Upper lobe of left lung (tissue), 6 donors: ENCODE results near the gene ASIC2. TPM values are rescaled to one million over a fixed set of nuclear protein-coding genes. Genes with fewer than 3 reads are reported as not detected.
"Not testable (repeated sequence)": the region's sequence is repeated elsewhere in the genome, so short reads cannot be mapped to it uniquely, and the experiment has no call there.

Experiments
- ATAC-seq, 2 donors: fragments of 200-7000 bp; cut with Tn5 transposase; one replicate each; pipeline ENCODE4 v1.9.1; 2022; ENCODE audit warnings: mild to moderate bottlenecking in 2 of 2, moderate library complexity in 2 of 2; ENCODE audit not compliant: low FRiP score in 2 of 2
- DNase-seq, 2 donors: peaks; one replicate each; pipeline ENCODE4 v3.0.0-alpha.2; 2019 to 2020
- H3K27ac ChIP-seq, 4 donors: fragments of 200-600 bp; sonication (generic); one replicate each; pipeline ENCODE4 v1.5.1; 2016 to 2019
- H3K27me3 ChIP-seq, 4 donors: fragments of 200-600 bp; sonication (generic); one replicate each; pipeline ENCODE4 v1.5.1; 2017 to 2019
- H3K36me3 ChIP-seq, 4 donors: fragments of 200-600 bp; sonication (generic); one replicate each; pipeline ENCODE4 v1.5.1; 2016 to 2019
- H3K4me1 ChIP-seq, 4 donors: fragments of 200-600 bp; sonication (generic); one replicate each; pipeline ENCODE4 v1.5.1; 2018 to 2019
- H3K4me3 ChIP-seq, 4 donors: fragments of 200-600 bp; sonication (generic); one replicate each; pipeline ENCODE4 v1.5.1; 2017 to 2019; ENCODE audit warnings: mild to moderate bottlenecking in 2 of 4, moderate library complexity in 1 of 4
- H3K9me3 ChIP-seq, 4 donors: fragments of 200-600 bp; sonication (generic); one replicate each; pipeline ENCODE4 v1.5.1; 2018 to 2019
- CTCF ChIP-seq, 6 experiments: fragments of 450-650 bp in 4 of 6; fragments of 200-600 bp in 2 of 6; sonication (generic) in 2 of 6; IDR thresholded peaks; one replicate each; pipeline ENCODE4 v1.5.1; 2016 to 2019; ENCODE audit warnings: antibody characterized with exemption in 6 of 6
- EP300 ChIP-seq, 4 donors: sonication (generic); formaldehyde crosslinking; IDR thresholded peaks; one replicate each; pipeline ENCODE4 v1.5.1; 2017; ENCODE audit warnings: antibody characterized with exemption in 4 of 4, control low read depth in 2 of 4
- POLR2A ChIP-seq, 4 donors: fragments of 450-650 bp; IDR thresholded peaks; one replicate each; pipeline ENCODE4 v1.5.1; 2016 to 2017; ENCODE audit warnings: antibody characterized with exemption in 4 of 4, mild to moderate bottlenecking in 2 of 4
- POLR2AphosphoS5 ChIP-seq, 2 donors: sonication (generic); formaldehyde crosslinking; IDR thresholded peaks; one replicate each; pipeline ENCODE4 v1.5.1; 2017; ENCODE audit warnings: antibody characterized with exemption in 2 of 2
- WGBS, 2 donors: methylation state at CpG; one replicate each; pipeline ENCODE4 v1.1.5; 2017 to 2018; 5-methylcytosine and 5-hydroxymethylcytosine counted together
- total RNA-seq, 6 donors: library from RNA; depleted of rRNA in 4 of 6; stranded (reverse); fragments of >200 nt in 4 of 6; gene quantifications; one replicate each; pipeline versions ENCODE4 v1.1.0 to v1.2.1, GENCODE V29; 2016 to 2021
- donor health status: DM: no; HTN: no; CAD: no; lungs with moderate emphysema.
- donor health status: DM: no; HTN: yes; CAD: no; lungs with severe emphysema.

Gene ASIC2
- total RNA-seq, 6 donors from 2014 or later = 0.17 TPM; not detected in 5

- WGBS, 2 donors = 72 to 83% methylated on average over 3 of the region's 3 CpGs
These were observed 304.5 kb downstream of the ASIC2 start for GRCh38 chr17:32988481-32989101.

DNA sequence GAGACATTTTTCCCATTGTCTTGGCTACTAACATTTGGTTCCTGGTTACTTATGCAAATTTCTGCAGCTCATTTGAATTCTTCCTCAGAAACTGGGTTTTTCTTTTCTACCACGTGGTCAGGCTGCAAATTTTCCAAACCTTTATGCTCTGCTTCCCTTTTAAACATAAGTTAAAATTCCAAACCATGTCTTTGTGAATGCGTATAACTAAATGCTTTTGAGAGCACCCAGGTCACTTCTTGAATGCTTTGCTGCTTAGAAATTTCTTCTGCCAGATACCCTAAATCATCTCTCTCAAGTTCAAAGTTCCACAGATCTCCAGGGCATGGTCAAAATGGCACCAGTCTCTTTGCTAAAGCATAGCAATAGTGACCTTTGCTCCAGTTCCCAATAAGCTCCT lies 305.2 kb downstream of the ASIC2 start:
- not testable (repeated sequence) for H3K4me1 ChIP-seq, H3K4me3 ChIP-seq, H3K36me3 ChIP-seq, H3K27me3 ChIP-seq, H3K27ac ChIP-seq, DNase-seq, ATAC-seq
- 66 to 67% methylated on average over 2 of the region's 2 CpGs for WGBS, 2 donors
- H3K9me3 ChIP-seq = peaks cover 0 to 11% (median 2%) of the 10 kb centered on the region in 4 donors

More at GRCh38 chr17:32988481-32989101, 304.5 kb downstream of the ASIC2 start:
- H3K4me1 ChIP-seq = no peaks in the 10 kb centered on the region
- H3K27me3 ChIP-seq = no peaks in the 10 kb centered on the region
- no peak for DNase-seq
- no peaks in the 10 kb centered on the region for H3K36me3 ChIP-seq
- no peak for TF ChIP-seq EP300 (IDR thresholded peaks at IDR 0.05)
- no peak for TF ChIP-seq CTCF (IDR thresholded peaks at IDR 0.05)
- TF ChIP-seq POLR2AphosphoS5 (IDR thresholded peaks at IDR 0.05) = no peak
- TF ChIP-seq POLR2A (IDR thresholded peaks at IDR 0.05) = no peak
- no peak overlapping the region for H3K4me3 ChIP-seq
- peaks cover 0 to 11% (median 2%) of the 10 kb centered on the region in 4 donors for H3K9me3 ChIP-seq
- ATAC-seq = no peak
- no peak overlapping the region for H3K27ac ChIP-seq

DNA sequence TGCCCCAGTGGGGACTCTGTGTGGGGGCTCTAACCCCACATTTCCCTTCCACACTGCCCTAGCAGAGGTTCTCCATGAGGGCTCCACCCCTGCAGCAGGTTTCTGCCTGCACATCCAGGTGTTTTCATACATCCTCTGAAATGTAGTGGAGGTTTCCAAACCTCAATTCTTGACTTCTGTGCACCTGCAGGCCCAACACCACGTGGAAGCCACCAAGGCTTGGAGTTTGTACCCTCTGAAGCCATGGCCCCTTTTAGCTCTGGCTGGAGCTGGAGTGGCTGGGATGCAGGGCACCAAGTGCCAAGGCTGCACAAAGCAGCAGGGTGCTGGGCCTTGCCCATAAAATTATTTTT lies 305.7 kb downstream of the ASIC2 start:
- H3K27ac ChIP-seq, H3K4me1 ChIP-seq, H3K4me3 ChIP-seq, H3K36me3 ChIP-seq, ATAC-seq, H3K27me3 ChIP-seq, DNase-seq: not testable (repeated sequence)
- 29 to 38% methylated on average over 1 of the region's 1 CpG for WGBS, 2 donors
- H3K9me3 ChIP-seq = peaks cover 0 to 11% (median 2%) of the 10 kb centered on the region in 4 donors

DNA sequence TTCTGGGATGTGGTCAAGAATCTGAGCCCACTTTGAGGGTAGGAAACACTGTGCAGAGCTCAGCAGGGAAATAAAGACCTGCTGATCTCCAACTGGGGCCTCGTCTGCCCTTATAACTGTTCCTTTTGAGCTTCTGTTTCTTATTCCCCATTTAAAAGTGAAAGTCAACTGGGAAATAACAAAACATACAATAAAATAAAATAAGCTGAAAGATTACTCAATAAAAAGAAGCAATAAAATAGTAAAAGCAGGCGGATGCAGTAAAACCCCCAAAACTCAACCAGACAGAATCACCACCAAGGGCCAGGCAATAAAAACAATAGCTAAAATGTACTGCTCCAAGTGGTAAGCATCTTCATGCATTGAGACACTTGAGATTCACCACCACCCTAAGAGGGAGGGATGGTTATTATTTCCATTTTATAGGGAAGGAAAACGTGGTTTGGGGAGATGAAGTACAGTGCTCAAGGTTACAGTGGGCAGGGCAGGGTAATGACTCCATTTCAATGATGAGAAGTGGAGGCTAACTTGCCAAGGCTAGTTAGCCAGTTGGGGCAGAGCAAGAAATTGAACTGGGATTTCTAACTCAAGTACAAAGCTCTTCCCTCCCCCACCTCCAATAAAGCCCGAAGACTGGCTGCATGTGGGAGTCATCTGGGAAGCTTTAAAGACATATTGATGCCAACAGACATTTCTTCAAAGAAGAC lies 307.9 kb downstream of the ASIC2 start:
- Histone ChIP-seq H3K9me3 (peaks cover 0 to 17% (median 5%) of the 10 kb centered on the region in 4 donors), H3K4me1 (no peaks in the 10 kb centered on the region), H3K27ac (no peak overlapping the region), H3K4me3 (no peak overlapping the region), H3K36me3 (no peaks in the 10 kb centered on the region), H3K27me3 (no peaks in the 10 kb centered on the region)
- WGBS, 2 donors = 78 to 80% methylated on average over 4 of the region's 4 CpGs
- TF ChIP-seq POLR2AphosphoS5 (IDR thresholded peaks at IDR 0.05) (no peak), POLR2A (IDR thresholded peaks at IDR 0.05) (no peak), EP300 (IDR thresholded peaks at IDR 0.05) (no peak), CTCF (IDR thresholded peaks at IDR 0.05) (no peak)
- ATAC-seq = no peak
- DNase-seq = no peak

DNA sequence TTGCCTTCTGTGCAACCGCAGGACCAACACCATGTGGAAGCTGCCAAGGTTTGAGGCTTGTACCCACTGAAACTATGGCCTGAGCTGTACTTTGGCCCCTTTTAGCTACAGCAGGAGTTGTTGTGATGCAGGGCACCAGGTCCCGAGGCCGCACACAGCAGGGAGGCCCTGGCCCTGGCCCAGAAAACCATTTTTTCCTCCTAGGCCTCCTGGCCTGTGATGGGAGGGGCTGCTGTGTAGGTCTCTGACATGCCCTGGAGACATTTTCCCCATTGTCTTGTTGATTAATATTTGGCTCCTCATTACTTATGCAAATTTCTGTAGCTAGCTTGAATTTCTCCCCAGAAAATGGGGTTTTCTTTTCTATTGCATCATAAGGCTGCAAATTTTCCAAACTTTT lies 311.5 kb downstream of the ASIC2 start:
- ATAC-seq, H3K9me3 ChIP-seq, DNase-seq, H3K4me3 ChIP-seq, H3K27ac ChIP-seq, H3K36me3 ChIP-seq, H3K27me3 ChIP-seq, H3K4me1 ChIP-seq: not testable (repeated sequence)
- WGBS, 2 donors = 70 to 100% methylated on average over 2 to 3 of the region's 3 CpGs

- H3K9me3 ChIP-seq = peaks cover 0 to 5% (median 3%) of the 10 kb centered on the region in 4 donors
- no peaks in the 10 kb centered on the region for H3K36me3 ChIP-seq
- no peak for ATAC-seq
- DNase-seq = no peak
- 78 to 80% methylated on average over 2 of the region's 2 CpGs for WGBS, 2 donors
- TF ChIP-seq EP300 (IDR thresholded peaks at IDR 0.05) (no peak), POLR2AphosphoS5 (IDR thresholded peaks at IDR 0.05) (no peak), CTCF (IDR thresholded peaks at IDR 0.05) (no peak), POLR2A (IDR thresholded peaks at IDR 0.05) (no peak)
- H3K27me3 ChIP-seq = no peaks in the 10 kb centered on the region
- no peaks in the 10 kb centered on the region for H3K4me1 ChIP-seq
- H3K4me3 ChIP-seq = no peak overlapping the region
- H3K27ac ChIP-seq = no peak overlapping the region
These were observed 312.9 kb downstream of the ASIC2 start for GRCh38 chr17:32980230-32980629.
